Mesendoderm (in vitro differentiated cells): ENCODE results near the gene CEP131.

Experiments
- DNase-seq: peaks from one replicate; pipeline ENCODE4 v3.0.0; 2013
- H2AK5ac ChIP-seq: 2 replicates; pipeline ENCODE4 v1.6.1; 2013; ENCODE audit warnings: low read length, inconsistent platforms
- H2BK120ac ChIP-seq: 2 replicates; pipeline ENCODE4 v1.6.1; 2013; ENCODE audit warnings: low read depth, mild to moderate bottlenecking, low read length, moderate library complexity, mixed read lengths
- H2BK15ac ChIP-seq: replicated peaks from 2 replicates; pipeline ENCODE4 v1.6.1; 2013; ENCODE audit warnings: low read depth, mild to moderate bottlenecking, moderate library complexity
- H2BK5ac ChIP-seq: 2 replicates; pipeline ENCODE4 v1.6.1; 2013; ENCODE audit warnings: low read length, inconsistent platforms
- H3K18ac ChIP-seq: 2 replicates; pipeline ENCODE4 v1.6.1; 2013; ENCODE audit warnings: mild to moderate bottlenecking, low read length, mixed read lengths
- H3K23ac ChIP-seq: one replicate; pipeline ENCODE4 v1.6.1; 2013; ENCODE audit warnings: low read length
- H3K27ac ChIP-seq: 2 replicates; pipeline ENCODE4 v1.5.1; 2013; ENCODE audit warnings: low read depth, mild to moderate bottlenecking, inconsistent platforms, low read length, moderate library complexity
- H3K27me3 ChIP-seq: 2 replicates; pipeline ENCODE4 v1.6.1; 2013; ENCODE audit warnings: low read length, control low read depth, mild to moderate bottlenecking, inconsistent platforms; ENCODE audit not compliant: insufficient read depth, poor library complexity
- H3K36me3 ChIP-seq: 2 replicates; pipeline ENCODE4 v1.6.1; 2013; ENCODE audit warnings: low read length, inconsistent platforms; ENCODE audit not compliant: control insufficient read depth, insufficient read depth
- H3K4ac ChIP-seq: one replicate; pipeline ENCODE4 v1.6.1; 2013; ENCODE audit warnings: low read depth, mild to moderate bottlenecking, low read length, moderate library complexity
- H3K4me1 ChIP-seq: 2 replicates; pipeline ENCODE4 v1.6.1; 2013; ENCODE audit warnings: low read depth, low read length, inconsistent platforms; ENCODE audit not compliant: control insufficient read depth
- H3K4me2 ChIP-seq: 2 replicates; pipeline ENCODE4 v1.6.1; 2013; ENCODE audit warnings: low read length
- H3K4me3 ChIP-seq: 2 replicates; pipeline ENCODE4 v1.5.1; 2013; ENCODE audit warnings: mild to moderate bottlenecking, low read length
- H3K56ac ChIP-seq: one replicate; pipeline ENCODE4 v1.6.1; 2013; ENCODE audit warnings: low read length
- H3K79me1 ChIP-seq: 2 replicates; pipeline ENCODE4 v1.6.1; 2013; ENCODE audit warnings: low read length, inconsistent platforms
- H3K79me2 ChIP-seq: 2 replicates; pipeline ENCODE4 v1.6.1; 2013; ENCODE audit warnings: mild to moderate bottlenecking, low read length; ENCODE audit not compliant: control insufficient read depth, insufficient read depth
- H3K9ac ChIP-seq: 2 replicates; pipeline ENCODE4 v1.6.1; 2013; ENCODE audit warnings: low read length, inconsistent platforms
- H4K5ac ChIP-seq: one replicate; pipeline ENCODE4 v1.6.1; 2013; ENCODE audit warnings: low read length
- H4K8ac ChIP-seq: one replicate; pipeline ENCODE4 v1.6.1; 2013; ENCODE audit warnings: low read depth, mild to moderate bottlenecking, control low read depth, low read length, moderate library complexity
- WGBS: extraction: QIAGEN DNeasy Blood & Tissue Kit; methylation state at CpG from one replicate; pipeline ENCODE4 v1.1.7; 2013; ENCODE audit warnings: low lambda C conversion rate, missing lambda C conversion rate; ENCODE audit not compliant: insufficient coverage; ENCODE audit errors: extremely low coverage; 5-methylcytosine and 5-hydroxymethylcytosine counted together

CEP131 gene

GRCh38 chr17:81161972-81162371, 60.8 kb downstream of the CEP131 start:
- no peak overlapping the region for H2AK5ac ChIP-seq
- no peak overlapping the region for H4K5ac ChIP-seq
- H3K56ac ChIP-seq = no peak overlapping the region
- H3K79me1 ChIP-seq = no peaks in the 10 kb centered on the region
- H3K27me3 ChIP-seq = no peaks in the 10 kb centered on the region
- H3K23ac ChIP-seq = no peak overlapping the region
- H3K27ac ChIP-seq = no peak overlapping the region
- no peaks in the 10 kb centered on the region for H3K36me3 ChIP-seq
- H3K4ac ChIP-seq = no peak overlapping the region
- no peak overlapping the region for H3K18ac ChIP-seq
- H3K4me1 ChIP-seq = no peaks in the 10 kb centered on the region
- H3K4me2 ChIP-seq = no peak overlapping the region
- H2BK15ac ChIP-seq = no peak overlapping the region
- H4K8ac ChIP-seq = no peak overlapping the region
- H3K9ac ChIP-seq = no peak overlapping the region
- DNase-seq = no peak
- H3K79me2 ChIP-seq = no peaks in the 10 kb centered on the region
- no peak overlapping the region for H2BK120ac ChIP-seq
- no peak overlapping the region for H2BK5ac ChIP-seq
- H3K4me3 ChIP-seq = no peak overlapping the region
- no CpG with 5 or more reads among the region's 16 CpGs for WGBS

DNA sequence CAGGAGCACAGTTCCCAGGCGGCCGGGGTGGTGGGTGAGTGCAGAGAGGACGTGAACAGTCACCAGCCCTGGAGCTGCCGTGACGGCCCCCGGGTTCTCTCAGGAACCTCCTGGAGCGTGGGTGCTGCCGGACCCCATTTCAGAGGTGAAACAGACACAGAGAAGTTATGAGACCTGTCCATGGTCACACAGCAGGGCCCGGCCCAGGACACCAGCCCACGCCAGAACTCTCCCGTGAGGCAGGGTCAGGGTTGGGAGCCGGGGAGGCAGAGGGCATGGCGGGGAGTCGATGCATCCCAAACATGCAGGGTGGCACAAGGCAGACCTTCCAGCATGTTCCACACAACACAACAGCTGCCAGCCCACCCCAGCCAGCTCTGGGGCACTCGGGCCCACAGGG, 61.2 kb downstream of the CEP131 start:
- Histone ChIP-seq H3K27me3 (no peaks in the 10 kb centered on the region), H3K4me2 (no peak overlapping the region), H2BK120ac (no peak overlapping the region), H2AK5ac (no peak overlapping the region), H3K79me1 (no peaks in the 10 kb centered on the region), H3K23ac (no peak overlapping the region), H2BK15ac (no peak overlapping the region), H3K79me2 (no peaks in the 10 kb centered on the region), H3K4me3 (no peak overlapping the region), H3K27ac (no peak overlapping the region), H3K36me3 (no peaks in the 10 kb centered on the region), H3K4ac (no peak overlapping the region), H3K18ac (no peak overlapping the region), H3K56ac (no peak overlapping the region), H2BK5ac (no peak overlapping the region), H3K4me1 (no peaks in the 10 kb centered on the region), H4K8ac (no peak overlapping the region), H3K9ac (no peak overlapping the region), H4K5ac (no peak overlapping the region)
- DNase-seq = no peak
- no CpG with 5 or more reads among the region's 15 CpGs for WGBS

DNA sequence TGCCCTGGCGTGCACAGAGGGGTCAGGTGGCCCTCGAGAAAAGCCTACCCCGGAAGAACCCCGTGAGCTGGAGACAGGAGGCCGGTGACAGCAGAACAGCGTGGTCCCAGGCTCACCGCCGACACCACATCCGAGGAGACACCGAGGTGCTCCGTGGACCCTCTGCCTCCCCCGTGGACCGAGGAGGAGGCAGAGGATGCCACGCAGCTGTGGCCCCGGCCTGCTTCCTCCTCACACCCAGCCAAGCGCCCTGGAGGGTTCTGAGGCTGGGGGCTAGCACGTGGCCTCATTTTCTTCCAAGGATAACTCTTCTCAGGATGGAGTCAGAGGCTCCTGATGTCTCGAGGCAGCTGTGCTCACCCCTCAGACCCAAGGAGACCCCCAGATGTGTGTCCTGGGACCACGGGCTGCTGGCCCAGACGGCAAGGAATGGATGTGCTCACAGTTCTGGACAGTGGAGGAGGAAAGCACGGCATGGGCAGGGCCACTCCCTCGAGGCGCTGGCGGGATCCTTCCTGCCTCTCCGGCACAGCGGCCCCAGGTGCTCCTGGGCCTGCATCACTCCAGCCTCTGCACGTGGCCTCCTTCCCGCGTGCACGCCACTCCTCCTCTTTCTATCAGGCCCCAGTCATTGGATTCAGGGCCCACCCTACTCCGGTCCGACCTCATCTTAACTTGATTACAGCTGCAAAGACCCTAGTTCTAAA, 61.9 kb downstream of the CEP131 start:
- no peak overlapping the region for H2BK120ac ChIP-seq
- no peak overlapping the region for H3K18ac ChIP-seq
- H3K9ac ChIP-seq = no peak overlapping the region
- no peak overlapping the region for H3K4me2 ChIP-seq
- no peaks in the 10 kb centered on the region for H3K36me3 ChIP-seq
- H3K4ac ChIP-seq = no peak overlapping the region
- no peak overlapping the region for H2BK15ac ChIP-seq
- H4K8ac ChIP-seq = no peak overlapping the region
- H3K27ac ChIP-seq = no peak overlapping the region
- no peak overlapping the region for H3K23ac ChIP-seq
- H2AK5ac ChIP-seq = no peak overlapping the region
- no peaks in the 10 kb centered on the region for H3K27me3 ChIP-seq
- no CpG with 5 or more reads among the region's 32 CpGs for WGBS
- no peaks in the 10 kb centered on the region for H3K79me2 ChIP-seq
- H3K79me1 ChIP-seq = no peaks in the 10 kb centered on the region
- H2BK5ac ChIP-seq = no peak overlapping the region
- no peak overlapping the region for H3K56ac ChIP-seq
- H4K5ac ChIP-seq = no peak overlapping the region
- no peaks in the 10 kb centered on the region for H3K4me1 ChIP-seq
- no peak overlapping the region for H3K4me3 ChIP-seq
- no peak for DNase-seq

DNA sequence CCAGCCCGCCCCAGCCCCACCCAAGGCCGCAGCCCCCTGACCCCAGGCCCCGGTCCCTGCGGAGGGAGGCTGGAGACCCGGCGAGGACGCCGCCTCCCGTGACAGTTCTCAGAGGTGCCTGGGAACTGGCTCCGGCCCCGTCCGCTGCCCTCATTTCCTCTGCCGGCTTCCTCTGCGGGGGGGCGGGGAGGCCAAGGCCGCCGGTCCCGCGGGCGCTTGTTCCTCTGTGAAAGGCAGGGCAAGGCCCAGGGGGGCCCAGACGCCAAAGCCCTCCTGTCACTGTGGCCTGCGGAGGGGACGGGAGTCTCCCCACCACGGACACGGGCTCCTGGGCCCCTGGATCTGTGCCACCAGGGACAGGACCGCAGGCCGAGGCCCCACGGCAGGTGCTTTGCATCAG, 62.5 kb downstream of the CEP131 start:
- Histone ChIP-seq H3K23ac (no peak overlapping the region), H3K4ac (no peak overlapping the region), H3K36me3 (no peaks in the 10 kb centered on the region), H3K79me1 (no peaks in the 10 kb centered on the region), H2BK120ac (no peak overlapping the region), H4K5ac (no peak overlapping the region), H2BK5ac (no peak overlapping the region), H4K8ac (no peak overlapping the region), H2AK5ac (no peak overlapping the region), H3K27ac (no peak overlapping the region), H3K4me1 (no peaks in the 10 kb centered on the region), H3K4me3 (no peak overlapping the region), H3K18ac (no peak overlapping the region), H2BK15ac (no peak overlapping the region), H3K56ac (no peak overlapping the region), H3K9ac (no peak overlapping the region), H3K4me2 (no peak overlapping the region), H3K27me3 (no peaks in the 10 kb centered on the region), H3K79me2 (no peaks in the 10 kb centered on the region)
- no peak for DNase-seq
- no CpG with 5 or more reads among the region's 28 CpGs for WGBS

- Histone ChIP-seq H3K23ac (no peak overlapping the region), H3K9ac (no peak overlapping the region), H4K5ac (no peak overlapping the region), H3K79me2 (no peaks in the 10 kb centered on the region), H3K4me3 (no peak overlapping the region), H3K56ac (no peak overlapping the region), H3K79me1 (no peaks in the 10 kb centered on the region), H3K4me1 (no peaks in the 10 kb centered on the region), H4K8ac (no peak overlapping the region), H2BK15ac (no peak overlapping the region), H2BK120ac (no peak overlapping the region), H3K27ac (no peak overlapping the region), H3K18ac (no peak overlapping the region), H3K36me3 (no peaks in the 10 kb centered on the region), H2AK5ac (no peak overlapping the region), H3K27me3 (no peaks in the 10 kb centered on the region), H3K4me2 (no peak overlapping the region), H2BK5ac (no peak overlapping the region), H3K4ac (no peak overlapping the region)
- no CpG with 5 or more reads among the region's 25 CpGs for WGBS
- DNase-seq = no peak
Observed at GRCh38 chr17:81159611-81160265, 63.0 kb downstream of the CEP131 start.
